Astrocyte of the cerebellum (primary cell): ENCODE results near the gene POFUT2.

Experiments used
- DNase-seq: peaks from one replicate; pipeline ENCODE4 v3.0.0-alpha.2; 2011; ENCODE audit warnings: low read depth
- H3K4me3 ChIP-seq: 2 replicates; pipeline ENCODE4 v1.5.1; 2011; ENCODE audit warnings: mild to moderate bottlenecking, low read depth, low read length, moderate library complexity
- in situ Hi-C: cut with HindIII; loops from 2 replicates; pipeline ENCODE4 v1.10.0; 2017; ENCODE audit warnings: low sequenced_read_pairs
- TF ChIP-seq, protein P1 (sequence below): IDR thresholded peaks from 2 replicates; pipeline ENCODE4 v1.5.1; 2012; ENCODE audit warnings: low read length, low read depth, moderate library complexity, mild to moderate bottlenecking; ENCODE audit errors: missing control alignments

Gene POFUT2

DNA sequence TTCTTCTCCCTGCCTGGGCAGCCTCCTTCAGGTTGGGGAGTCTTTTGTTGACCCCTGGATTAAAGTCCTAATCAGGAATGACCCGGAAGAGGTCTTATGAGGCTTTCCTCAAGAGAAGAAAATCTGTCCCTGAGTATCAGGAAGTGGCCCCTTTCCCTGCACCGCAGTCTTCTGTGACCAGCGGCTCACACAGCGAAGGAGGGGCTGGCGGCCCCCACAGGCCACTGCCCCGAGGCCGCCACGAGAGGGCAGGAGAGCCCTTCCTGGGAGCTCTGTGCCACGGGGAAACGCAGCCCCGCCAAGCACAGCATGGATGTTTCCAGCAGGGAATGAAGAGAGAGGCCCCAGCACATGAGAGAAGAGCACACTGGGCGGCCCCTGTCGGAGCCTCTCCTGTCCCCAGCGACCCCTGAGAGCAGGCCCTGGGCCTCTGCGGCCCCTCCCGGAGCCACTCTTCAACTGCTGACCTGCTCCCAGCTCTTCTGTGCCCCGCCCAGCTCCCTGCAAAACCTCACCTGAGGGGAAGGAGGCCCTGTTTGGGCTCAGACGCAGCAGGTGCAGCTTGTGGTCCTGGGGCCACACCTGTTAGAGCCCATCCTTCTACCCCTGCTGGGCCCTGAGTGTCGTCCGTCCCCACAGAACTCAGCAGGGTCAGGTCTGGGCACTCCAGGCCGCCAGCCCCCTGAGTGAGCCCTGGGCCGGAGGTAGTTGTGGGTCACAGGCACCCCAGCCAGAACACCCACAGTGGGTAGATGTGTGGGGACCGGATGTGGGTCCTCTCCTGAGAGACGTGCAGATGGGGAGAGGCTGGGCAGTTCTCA lies 4.9 kb upstream of the POFUT2 start:
- DNase-seq: peak; percentile 76
- TF ChIP-seq, protein P1, sequence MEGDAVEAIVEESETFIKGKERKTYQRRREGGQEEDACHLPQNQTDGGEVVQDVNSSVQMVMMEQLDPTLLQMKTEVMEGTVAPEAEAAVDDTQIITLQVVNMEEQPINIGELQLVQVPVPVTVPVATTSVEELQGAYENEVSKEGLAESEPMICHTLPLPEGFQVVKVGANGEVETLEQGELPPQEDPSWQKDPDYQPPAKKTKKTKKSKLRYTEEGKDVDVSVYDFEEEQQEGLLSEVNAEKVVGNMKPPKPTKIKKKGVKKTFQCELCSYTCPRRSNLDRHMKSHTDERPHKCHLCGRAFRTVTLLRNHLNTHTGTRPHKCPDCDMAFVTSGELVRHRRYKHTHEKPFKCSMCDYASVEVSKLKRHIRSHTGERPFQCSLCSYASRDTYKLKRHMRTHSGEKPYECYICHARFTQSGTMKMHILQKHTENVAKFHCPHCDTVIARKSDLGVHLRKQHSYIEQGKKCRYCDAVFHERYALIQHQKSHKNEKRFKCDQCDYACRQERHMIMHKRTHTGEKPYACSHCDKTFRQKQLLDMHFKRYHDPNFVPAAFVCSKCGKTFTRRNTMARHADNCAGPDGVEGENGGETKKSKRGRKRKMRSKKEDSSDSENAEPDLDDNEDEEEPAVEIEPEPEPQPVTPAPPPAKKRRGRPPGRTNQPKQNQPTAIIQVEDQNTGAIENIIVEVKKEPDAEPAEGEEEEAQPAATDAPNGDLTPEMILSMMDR: peak; percentile 97
- H3K4me3 ChIP-seq: no peak overlapping the region
- in situ Hi-C loops: no loop called here

DNA sequence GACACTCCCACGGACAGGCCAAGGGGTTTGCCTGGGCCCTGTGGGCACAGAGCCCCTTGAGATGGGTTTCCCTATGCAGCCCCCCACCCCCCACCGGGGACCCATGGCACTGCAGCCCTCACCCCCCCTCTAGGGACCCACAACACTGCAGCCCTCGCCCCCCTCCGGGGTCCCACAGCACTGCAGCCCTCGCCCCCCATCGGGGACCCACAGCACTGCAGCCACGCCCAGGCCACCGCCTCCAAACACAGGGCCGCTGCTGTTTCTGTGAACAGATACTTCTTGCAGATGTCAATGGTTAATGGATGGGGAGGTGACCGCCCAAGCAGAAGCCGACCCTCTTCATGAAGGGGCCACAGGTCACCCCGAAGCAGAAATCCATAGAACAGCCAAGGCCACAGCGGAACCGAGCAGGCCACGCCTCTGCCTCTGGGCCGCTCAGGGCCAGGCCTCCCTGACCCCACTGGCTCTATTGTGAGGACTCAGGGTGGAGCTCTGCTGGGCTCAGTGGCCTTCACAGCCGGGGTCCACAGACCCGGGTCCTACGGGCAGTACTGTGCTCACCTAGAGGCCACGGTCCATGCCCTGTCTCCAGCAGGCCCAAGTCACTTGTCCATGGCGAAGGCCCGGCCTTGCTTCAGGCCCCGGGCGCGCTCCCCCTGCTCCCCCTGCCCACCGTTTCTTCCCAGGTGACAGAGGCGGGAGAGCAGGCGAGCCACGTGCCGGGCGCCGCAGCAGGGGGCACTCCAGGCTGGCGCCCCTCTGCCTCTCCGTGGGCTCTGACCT lies 4.1 kb upstream of the POFUT2 start:
- TF ChIP-seq, protein P1: no peak
- in situ Hi-C loops: no loop called here
- no peak for DNase-seq
- no peak overlapping the region for H3K4me3 ChIP-seq

DNA sequence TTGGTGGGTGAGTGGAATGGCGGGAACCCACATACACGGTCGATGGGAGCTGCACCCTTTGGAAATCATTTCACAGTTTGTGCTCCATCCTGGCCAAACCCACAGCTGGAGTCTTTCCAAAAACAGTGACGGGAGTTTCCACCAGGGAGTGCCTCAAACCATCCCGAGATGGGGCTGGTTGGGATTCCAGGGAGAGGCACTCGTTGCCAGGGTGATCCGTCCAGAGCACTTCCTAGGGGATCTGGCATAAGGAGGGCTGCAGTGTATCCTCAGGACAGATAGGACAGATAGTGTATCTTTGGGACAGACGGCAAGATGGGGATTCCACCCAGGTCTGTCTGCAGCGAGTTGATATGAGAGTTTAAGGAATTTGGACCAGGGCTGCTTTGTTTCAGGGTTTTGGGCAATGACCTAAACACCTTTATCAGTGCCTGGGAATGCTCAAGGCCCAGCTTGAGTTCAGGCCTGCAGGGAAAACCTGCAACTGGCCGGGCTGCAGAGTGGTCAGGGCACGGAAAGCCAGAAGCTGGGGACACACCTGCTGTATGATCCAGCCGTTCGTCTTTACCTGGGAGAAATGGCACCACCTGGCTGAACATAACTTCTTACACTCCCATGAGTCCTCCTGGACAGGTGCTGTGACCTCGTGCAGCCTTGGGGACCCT lies 3.4 kb upstream of the POFUT2 start:
- in situ Hi-C loops: no loop called here
- TF ChIP-seq, protein P1: no peak

DNA sequence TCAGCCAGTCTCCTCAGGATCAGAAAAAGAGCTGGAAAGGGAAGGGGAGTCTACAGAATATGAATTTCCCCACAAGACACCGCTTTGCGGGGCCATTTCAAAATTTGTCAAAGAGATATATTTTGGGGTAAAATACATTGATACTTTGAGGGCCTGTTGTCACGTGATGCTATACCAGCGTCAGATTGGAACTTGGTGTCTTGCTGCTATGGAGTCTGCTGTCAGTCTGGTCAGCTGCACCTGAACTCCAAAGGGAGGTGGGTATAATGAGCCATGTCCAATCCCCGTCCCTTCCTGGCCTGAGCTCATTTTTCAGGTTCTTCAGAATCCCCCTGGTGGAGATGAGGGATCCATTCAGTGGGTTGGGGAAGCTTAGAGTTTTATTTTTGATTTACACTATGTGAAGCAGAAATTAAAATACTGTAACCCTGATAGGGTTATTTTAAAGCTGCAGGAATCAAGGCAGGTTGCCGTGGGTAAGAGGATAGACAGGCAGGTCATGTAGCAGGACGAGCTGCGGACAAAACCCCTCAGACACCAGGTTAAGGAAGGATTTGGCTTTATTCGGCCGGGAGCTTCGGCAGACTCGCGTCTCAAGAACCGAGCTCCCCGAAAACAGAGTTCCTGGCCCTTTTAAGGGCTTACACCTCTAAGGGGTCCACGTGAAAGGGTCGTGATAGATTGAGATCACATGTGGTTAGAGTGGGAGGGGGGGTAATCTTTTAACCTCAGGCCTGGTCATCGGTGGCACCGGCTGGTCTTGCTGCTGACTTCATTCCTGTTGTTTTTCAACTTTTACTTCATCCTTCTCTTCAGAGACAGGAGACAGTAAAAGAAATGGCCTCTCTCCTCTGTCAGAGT lies 2.2 kb upstream of the POFUT2 start:
- TF ChIP-seq, protein P1: peak; percentile 56
- DNase-seq: no peak
- no peak overlapping the region for H3K4me3 ChIP-seq
- in situ Hi-C loops: no loop called here

More for the DNA sequence above, 3.4 kb upstream of the POFUT2 start:
- no peak overlapping the region for H3K4me3 ChIP-seq
- peak; percentile 46 for DNase-seq

GRCh38 chr21:45289134-45289533 lies 1.4 kb upstream of the POFUT2 start:
- TF ChIP-seq, protein P1: no peak
- in situ Hi-C loops: no loop called here
- DNase-seq: no peak
- H3K4me3 ChIP-seq: no peak overlapping the region
